Cardiac fibroblast (primary cell): ENCODE results near the gene TMEM269.

Source experiments
- DNase-seq, 2 donors: peaks; one replicate each; pipeline versions ENCODE4 v3.0.0 to v3.0.0-alpha.2; 2010; ENCODE audit warnings: low read depth in 2 of 2
- H3K4me3 ChIP-seq, 2 donors: replicated peaks in 1 of 2; 1 replicate in 1 of 2; 2 replicates in 1 of 2; pipeline ENCODE4 v1.5.1; 2011; ENCODE audit warnings: low read depth in 2 of 2, low read length in 2 of 2, mild to moderate bottlenecking in 2 of 2, moderate library complexity in 1 of 2
- TF ChIP-seq, protein P1 (sequence below): IDR thresholded peaks from one replicate; pipeline ENCODE4 v1.5.1; 2011; ENCODE audit warnings: low read depth, mild to moderate bottlenecking, low read length, inconsistent platforms

Gene TMEM269

DNA sequence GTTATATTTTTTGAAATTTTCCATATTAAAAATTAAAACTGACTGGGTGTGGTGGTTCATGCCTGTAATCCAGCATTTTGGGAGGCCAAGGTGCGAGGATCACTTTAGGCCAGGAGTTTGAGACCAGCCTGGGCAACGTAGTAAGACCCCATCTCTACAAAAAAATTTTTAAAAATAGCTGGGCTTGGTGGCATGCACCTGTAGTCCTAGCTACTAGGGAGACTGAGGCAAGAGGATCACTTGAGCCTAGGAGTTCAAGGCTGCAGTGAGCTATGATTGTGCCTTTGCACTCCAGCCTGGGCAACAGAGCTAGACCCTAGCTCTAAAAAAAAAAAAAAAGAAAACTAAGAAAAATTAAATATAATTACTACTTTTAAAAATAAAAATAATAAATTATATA lies 36.9 kb downstream of the TMEM269 start:
- no peak for DNase-seq
- TF ChIP-seq, protein P1, sequence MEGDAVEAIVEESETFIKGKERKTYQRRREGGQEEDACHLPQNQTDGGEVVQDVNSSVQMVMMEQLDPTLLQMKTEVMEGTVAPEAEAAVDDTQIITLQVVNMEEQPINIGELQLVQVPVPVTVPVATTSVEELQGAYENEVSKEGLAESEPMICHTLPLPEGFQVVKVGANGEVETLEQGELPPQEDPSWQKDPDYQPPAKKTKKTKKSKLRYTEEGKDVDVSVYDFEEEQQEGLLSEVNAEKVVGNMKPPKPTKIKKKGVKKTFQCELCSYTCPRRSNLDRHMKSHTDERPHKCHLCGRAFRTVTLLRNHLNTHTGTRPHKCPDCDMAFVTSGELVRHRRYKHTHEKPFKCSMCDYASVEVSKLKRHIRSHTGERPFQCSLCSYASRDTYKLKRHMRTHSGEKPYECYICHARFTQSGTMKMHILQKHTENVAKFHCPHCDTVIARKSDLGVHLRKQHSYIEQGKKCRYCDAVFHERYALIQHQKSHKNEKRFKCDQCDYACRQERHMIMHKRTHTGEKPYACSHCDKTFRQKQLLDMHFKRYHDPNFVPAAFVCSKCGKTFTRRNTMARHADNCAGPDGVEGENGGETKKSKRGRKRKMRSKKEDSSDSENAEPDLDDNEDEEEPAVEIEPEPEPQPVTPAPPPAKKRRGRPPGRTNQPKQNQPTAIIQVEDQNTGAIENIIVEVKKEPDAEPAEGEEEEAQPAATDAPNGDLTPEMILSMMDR: no peak
- no peak overlapping the region for H3K4me3 ChIP-seq

DNA sequence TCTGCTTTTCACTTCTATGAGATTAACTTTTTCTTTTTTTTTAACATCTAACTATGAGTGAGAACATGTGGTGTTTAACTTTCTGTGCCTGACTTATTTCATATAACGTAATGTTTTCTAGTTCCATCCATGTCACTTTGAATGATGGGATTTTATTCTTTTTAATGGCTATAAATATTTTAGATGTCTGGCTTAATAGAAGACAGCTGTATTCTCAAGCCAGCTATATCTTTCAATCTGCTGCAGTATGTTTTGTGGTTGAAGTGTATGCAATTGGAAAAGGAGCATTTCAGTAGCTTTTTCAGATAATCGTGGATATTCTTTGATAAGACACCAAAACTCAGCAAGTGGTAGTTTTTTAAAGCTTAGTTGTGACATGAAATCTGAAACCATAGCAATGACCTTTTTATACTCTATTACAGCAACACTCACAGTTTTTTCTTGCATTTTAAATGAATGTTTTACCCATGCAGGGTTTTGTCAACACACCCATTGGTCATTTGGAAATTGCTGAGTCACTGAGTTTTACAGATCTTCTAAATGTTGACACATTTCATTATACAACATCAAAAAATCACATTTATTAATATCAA lies 38.1 kb downstream of the TMEM269 start:
- TF ChIP-seq, protein P1: no peak
- H3K4me3 ChIP-seq: no peak overlapping the region
- DNase-seq: peak; percentile 43 to 70

DNA sequence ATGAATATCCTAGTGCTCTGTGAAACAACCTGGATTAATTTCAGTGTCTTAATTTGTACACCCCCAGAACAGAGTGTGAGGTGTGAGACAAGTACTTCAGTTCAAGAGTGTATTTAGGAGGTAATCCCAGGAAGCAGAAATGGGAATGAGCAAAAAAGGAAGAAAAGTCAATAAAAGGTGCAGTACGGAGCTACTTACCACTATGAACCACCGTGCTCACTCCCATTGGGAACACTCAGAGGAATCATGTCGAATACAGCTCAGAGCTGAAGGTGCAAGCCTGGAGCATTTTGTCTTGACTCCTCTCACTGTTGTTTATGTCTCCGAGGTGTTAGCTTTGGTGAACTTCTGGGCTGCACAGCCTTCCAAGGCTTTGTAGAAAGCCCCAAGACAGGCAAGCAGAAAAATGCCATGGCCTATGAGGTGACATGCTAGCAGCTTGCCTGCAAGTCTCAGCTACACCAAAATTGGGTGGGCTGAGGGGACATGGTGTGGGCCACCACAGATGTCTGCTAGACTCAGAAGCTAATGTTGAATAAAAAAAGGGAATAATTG lies 39.8 kb downstream of the TMEM269 start:
- H3K4me3 ChIP-seq: no peak overlapping the region
- TF ChIP-seq, protein P1: no peak
- DNase-seq: no peak

DNA sequence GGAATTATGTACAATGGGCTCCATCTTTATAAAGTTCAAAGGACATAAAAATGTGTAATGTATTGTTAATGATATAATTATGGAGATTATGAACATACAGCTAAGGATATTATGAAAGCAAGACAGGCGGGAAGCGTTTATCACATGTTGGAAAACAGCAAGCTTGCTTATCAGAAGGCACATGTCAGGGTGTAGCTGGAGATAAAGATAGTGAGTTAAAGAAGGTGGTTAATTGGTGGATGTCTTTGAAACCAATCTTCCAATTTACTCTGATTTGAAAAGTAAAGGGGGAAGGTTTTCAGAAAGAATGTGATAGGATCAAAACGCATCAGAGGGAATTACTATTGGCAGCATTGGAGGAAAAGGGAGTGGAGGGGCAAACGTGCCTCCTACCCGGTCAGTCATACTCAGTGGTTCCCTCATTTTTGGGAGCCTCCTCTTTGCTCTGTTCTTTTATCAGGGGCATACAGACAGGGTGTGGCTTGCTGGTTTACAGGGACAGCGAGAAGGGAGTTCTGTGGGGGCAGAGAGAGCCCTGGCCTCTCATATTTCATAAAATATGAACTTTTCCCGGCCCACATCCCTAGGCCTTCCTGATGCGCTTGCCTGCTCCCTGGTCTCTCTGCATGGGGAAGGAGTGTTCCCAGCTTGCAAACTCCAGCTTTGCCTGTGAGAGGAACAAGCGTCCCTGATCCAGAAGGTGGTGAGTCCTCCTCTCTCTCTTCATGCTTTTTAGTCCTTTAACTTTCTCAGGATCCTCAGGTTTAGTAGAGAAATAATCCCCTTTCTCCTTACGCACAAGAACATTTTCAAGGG lies 40.5 kb downstream of the TMEM269 start:
- TF ChIP-seq, protein P1: no peak
- no peak overlapping the region for H3K4me3 ChIP-seq
- no peak for DNase-seq

DNA sequence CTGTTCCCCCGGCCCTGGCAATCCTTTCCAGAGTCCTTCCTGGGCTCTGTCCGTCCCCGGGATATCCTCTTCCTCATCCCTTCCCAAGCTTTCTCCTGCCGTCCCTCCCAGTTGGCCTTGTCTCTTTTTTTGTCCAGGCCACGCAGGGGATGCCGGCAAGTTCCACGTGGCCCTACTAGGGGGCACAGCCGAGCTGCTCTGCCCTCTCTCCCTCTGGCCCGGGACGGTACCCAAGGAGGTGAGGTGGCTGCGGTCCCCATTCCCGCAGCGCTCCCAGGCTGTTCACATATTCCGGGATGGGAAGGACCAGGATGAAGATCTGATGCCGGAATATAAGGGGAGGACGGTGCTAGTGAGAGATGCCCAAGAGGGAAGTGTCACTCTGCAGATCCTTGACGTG lies 45.8 kb downstream of the TMEM269 start:
- no peak for DNase-seq
- TF ChIP-seq, protein P1: no peak

DNA sequence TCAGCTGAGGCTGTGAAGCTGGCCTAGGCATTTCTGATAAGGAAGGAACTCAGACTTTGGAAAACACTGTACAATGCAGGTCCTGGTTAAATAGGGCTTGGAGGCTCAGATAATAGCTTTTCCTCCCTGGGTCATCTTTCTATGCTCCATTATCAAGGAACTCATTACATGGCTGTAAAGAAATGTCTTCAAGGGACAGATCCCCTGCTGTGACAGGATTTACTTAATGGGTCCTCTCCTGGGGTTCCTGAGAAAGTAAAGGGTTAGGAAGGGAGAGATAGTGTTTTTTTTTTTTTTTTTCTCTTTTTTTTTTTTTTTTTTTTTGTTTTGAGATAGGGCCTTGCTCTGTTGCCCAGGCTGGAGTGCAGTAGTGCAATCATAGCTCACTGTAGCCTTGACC lies 46.5 kb downstream of the TMEM269 start:
- H3K4me3 ChIP-seq: no peak overlapping the region
- TF ChIP-seq, protein P1: no peak

More for the DNA sequence above, 45.8 kb downstream of the TMEM269 start:
- H3K4me3 ChIP-seq: no peak overlapping the region

More for the DNA sequence above, 46.5 kb downstream of the TMEM269 start:
- DNase-seq: no peak
